ENCODE results near the gene JOSD2.
A peak's percentile ranks its signal among the peaks of the same experiment; 100 is the strongest.
"Not testable (repeated sequence)": the region's sequence is repeated elsewhere in the genome, so short reads cannot be mapped to it uniquely, and the experiment has no call there.

JOSD2 gene

DNA sequence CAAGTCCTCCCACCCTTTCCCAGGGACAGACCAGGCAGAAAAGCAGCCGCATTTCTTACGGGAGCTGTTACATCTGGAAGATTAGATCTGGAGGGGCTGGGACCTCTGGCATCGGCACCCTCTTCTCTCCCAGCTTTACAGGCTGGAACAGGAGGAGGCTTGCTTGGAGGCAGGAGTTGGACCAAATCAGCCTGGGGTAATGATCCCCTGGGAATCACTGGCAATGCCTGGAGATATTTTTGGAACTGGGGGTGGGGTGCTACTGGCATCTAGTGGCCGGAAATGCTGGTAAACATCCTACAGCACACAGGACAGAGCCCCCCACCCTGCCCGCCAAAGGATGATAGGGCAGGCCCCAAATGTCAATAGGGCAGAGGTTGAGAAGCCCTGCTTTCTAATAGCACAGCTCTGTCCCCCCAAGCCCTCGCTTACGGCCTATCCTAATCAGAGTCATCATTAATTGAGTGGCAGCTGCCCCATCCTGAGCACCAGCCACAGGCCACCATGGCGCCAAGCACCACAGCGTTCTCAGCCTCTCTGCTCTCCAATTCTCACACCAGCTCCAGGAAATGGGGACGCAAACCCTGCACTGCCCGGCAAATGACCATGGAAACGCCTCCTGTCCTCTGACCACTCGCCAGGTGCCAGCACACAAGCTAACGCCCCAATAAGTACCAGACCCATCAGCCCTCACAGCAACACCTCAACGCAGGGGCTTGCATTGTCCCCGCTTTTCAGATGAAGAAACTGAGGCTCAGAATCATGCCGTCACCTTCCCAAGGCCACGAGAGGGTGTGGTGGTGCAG lies 36.6 kb upstream of the JOSD2 start:
- no peak for DNase-seq (ENCODE audit: low read depth in 2 of 2)

DNA sequence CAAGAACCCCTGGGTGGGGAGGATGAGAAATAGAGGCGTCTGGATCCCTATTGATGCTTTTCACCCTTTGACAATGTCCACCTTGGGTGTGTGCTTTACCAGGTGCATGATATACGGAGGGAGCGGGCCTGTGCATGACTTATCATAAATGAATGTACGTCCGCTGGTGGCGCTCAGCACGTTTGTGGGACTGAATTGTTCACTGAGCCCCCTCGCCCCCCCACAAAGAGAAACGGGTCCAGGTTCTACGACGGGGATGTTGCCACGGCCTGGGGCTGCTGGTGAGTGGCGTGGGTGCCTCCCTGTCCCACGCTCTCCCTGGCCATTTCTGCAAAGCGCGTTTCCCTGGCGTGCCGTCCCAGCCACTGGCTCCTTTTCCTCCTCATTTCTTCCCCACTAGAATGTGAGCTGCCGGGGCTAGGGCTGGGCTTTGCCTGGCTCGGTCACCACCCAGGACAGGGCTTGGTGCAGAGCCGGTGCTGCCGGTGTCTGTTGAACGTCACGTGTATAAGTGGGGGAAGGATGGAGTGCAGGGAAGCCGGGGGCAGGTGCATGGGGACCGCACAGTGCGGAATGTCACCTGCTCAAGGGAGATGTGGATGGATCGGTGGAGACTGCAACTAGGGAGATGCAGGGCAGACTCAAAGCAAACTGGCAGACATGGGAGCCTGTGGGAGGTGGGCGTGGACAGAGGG lies 35.7 kb upstream of the JOSD2 start:
- no peak for DNase-seq (ENCODE audit: low read depth in 2 of 2)

DNA sequence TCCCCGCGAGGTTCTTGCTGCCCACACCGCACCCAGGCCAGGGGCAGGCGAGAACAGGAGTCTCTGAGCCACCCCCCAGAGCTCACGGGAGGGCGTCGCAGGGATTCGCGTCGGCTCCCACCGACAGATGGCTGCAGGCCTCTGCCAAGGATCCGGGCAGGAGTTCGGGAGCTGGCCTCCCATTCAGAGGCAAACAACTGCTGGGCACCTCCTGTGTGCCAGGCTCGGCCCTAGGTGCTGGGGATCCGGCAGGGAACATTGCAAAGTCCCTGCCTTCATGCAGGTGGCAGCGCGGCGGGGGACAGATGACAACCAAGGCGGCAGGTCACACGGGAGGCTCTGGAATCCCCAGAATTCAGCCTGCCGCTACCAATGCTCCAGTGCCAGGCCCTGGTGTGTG lies 32.0 kb upstream of the JOSD2 start:
- DNase-seq (ENCODE audit: low read depth in 2 of 2), result no peak

DNA sequence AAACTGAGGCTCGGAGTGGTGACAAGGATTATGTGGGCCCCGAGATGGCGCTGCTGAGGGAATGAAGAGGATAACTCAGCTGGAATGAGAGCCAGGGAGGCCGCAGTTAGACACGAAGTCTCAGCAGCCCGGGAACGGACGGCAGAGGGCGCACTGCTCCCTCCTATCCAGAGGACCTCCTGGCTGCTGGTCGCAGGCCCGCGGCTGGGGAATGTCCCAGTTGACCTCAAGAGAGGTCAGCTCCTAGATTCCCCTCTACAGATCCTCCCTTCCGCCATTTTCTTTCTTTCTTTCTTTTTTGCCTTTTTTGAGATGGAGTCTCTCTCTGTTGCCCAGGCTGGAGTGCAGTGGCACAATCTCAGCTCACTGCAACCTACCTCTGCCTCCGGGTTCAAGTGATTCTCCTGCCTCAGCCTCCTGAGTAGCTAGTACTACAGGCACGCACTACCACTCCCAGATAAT lies 26.8 kb upstream of the JOSD2 start:
- DNase-seq (ENCODE audit: low read depth in 2 of 2), result peak; percentile 40 to 65

DNA sequence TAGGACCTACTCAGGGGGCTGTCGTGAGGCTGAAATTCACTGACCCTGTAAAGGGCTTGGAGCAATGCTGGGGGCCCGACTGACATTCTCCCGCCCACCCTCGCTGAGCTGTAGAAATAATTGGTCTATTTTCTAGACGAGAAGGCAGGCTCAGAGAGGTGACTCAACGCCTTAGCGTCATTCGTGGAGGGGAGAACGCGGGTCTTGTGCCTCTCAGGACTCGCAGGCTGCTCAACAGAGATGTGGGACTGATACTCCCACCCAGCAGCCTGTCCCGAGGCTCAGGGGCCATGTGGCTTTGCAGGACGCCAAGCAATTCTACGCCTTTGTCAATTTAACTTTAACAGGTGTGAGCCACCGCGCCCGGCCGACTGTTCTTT lies 26.3 kb upstream of the JOSD2 start:
- no peak for DNase-seq (ENCODE audit: low read depth in 2 of 2)

GRCh38 chr19:50536662-50537305 lies 25.8 kb upstream of the JOSD2 start:
- DNase-seq (ENCODE audit: low read depth in 2 of 2), result no peak

- DNase-seq (ENCODE audit: low read depth in 2 of 2), result no peak
These were observed 24.7 kb upstream of the JOSD2 start for GRCh38 chr19:50535672-50536187.

GRCh38 chr19:50534478-50534877 lies 23.5 kb upstream of the JOSD2 start:
- DNase-seq (ENCODE audit: low read depth in 2 of 2), result no peak

DNA sequence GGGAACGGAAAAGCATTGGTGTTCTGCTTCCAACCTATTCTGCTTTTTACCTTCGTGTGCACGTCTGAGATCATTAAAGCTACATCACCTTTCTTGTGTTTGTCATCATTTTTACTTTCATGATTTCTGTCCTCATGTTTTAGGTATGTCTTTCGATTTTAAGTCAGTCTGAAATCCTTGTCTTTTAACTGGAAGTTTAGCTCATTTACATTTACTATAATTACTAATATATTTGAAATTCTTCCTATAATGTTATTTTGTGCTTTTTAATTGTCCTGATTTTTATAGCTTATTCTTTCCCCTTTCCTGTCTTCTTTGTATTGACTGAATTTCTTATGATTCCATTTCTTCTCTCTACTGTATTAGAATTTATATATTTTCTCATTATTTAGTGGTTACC lies 22.0 kb upstream of the JOSD2 start:
- DNase-seq (ENCODE audit: low read depth in 2 of 2), result no peak

DNA sequence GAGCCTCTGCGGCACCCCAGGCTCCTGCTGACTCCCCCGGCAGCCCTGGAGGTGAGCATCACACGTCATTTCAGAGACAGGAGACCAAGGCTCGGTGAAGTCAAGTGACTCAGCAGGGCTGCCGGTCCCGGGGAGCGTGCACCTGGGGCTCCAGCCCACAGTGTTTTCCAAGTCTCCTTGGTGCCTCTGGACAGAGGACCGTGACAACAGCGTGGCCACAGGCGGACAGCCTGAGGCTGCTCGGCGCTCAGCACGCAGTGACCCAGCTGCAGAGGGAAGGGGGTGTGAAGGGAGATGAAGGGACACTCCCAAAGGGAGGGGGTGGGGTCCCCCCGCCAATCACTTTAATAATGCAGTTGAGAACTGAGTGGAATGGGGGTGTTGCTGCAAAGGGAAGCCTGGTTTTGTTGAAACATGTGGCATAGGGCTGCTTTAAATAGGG lies 20.2 kb upstream of the JOSD2 start:
- DNase-seq (ENCODE audit: low read depth in 2 of 2), result no peak

DNA sequence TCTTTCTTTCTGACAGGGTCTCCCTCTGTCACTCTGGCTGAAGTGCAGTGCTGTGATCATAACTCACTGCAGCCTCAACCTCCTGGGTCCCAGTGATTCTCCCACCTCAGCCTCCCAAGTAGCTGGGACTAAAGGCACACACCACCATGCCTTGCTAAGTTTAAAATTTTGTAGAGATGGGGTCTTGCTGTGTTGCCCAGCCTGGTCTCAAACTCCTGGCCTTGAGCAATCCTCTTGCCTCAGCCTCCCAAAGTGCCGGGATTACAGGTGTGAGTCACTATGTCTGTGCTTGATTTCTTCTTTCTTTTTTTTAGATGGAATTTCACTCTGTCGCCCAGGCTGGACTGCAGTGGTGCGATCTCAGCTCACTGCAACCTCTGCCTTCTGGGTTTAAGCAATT lies 17.1 kb upstream of the JOSD2 start:
- DNase-seq (ENCODE audit: low read depth in 2 of 2), result not testable (repeated sequence)

- no peak for DNase-seq (ENCODE audit: low read depth in 2 of 2)
These were observed 11.9 kb upstream of the JOSD2 start for GRCh38 chr19:50522881-50523280.

GRCh38 chr19:50520822-50521465 lies 10.0 kb upstream of the JOSD2 start:
- no peak for DNase-seq (ENCODE audit: low read depth in 2 of 2)

GRCh38 chr19:50519006-50519575 lies 8.1 kb upstream of the JOSD2 start:
- no peak for DNase-seq (ENCODE audit: low read depth in 2 of 2)

DNA sequence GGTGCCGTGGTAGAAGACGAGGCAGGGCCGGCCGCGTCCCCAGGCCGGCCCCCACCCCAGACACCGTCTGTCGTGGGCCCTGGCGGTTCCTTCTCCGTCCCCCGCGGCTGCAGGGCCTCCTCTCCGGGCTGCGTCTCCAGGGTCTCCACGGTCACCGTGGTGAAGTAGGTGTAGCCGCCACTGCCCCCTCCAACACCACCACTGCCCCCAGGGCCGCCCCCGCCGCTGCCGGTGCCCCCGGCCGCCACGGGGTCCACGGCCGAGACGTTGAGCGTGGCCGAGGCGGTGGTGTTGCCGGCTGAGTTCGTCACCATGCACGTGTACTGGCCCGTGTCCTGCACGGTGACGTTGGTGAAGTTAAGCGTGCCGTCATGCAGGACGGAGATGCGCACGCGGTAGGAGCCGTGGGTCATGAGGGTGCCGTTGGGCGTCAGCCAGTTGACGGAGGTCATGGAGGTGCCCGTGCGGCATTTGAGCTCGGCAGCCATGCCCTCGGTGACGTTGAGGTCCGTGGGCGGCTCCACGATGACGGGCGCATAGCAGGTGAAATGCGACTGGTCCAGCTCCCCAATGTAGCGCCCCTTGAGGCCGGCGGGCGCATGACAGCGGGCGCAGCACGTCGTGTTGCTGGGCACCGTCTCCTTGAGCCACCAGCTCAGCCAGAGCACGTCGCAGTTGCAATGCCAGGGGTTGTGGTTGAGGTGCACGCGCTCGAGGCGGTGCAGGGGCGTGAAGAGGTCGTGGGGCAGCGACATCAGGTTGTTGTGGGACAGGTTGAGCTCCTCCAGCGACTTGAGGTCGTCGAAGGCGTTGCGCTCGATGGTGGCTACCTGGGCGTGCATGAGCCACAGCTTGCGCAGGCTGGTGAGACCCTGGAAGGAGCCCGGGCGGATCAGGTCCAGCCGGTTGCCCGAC lies 7.4 kb upstream of the JOSD2 start:
- DNase-seq (ENCODE audit: low read depth in 2 of 2), result no peak

DNA sequence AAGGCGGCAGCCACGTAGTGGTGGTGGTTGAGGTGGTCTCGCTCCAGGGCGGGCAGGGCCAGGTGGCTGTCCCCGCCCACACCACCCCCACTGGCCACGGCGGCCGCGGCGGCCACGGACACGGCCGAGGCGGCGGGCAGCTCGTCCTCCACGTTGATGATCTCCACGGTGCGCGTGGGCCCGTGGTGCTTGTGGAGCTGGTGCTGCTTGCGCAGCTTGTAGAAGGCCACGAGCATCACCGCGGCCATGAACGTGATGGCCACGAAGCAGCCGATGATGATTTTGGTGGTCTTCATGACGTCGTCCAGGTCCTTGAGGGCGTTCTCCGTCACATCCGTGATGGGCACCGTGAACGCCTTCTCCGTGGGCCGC lies 6.7 kb upstream of the JOSD2 start:
- no peak for DNase-seq (ENCODE audit: low read depth in 2 of 2)

DNA sequence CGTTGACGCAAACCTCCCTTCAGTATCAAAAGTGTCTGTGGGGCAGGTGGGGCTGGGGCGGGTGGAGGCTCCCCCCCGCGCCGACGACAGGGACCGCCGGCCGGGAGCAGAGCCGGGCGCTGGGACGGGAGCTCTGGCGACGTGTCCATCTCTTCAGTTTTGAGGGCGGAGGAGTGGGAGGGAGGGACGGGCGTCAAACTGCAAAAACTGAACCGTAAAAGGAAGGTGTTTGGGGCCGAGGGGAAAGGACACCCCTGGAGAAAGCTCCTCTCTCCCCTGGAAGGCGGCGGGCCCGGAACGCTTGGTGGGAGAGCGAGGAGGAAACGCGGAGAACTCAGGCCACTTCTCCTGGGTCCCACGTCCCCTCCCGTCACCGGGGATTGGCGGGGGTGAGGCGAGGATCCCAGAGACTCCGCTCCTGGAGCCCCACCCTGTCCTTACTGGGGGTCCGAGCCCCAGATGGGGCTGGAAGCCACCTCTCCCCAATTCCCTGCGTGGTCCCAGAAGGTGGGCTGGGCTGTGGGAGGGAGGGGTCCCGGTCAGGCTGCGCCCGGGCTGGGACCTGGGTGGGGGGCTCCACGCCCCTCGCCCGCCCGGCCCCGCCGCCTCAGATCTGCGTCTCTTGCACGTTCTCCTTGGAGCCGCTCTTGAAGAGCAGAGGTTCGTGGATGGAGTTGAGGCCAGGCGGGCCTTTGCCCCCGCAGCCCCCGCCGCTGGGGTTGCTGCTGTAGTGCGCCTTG lies 6.1 kb upstream of the JOSD2 start:
- DNase-seq (ENCODE audit: low read depth in 2 of 2), result no peak

DNA sequence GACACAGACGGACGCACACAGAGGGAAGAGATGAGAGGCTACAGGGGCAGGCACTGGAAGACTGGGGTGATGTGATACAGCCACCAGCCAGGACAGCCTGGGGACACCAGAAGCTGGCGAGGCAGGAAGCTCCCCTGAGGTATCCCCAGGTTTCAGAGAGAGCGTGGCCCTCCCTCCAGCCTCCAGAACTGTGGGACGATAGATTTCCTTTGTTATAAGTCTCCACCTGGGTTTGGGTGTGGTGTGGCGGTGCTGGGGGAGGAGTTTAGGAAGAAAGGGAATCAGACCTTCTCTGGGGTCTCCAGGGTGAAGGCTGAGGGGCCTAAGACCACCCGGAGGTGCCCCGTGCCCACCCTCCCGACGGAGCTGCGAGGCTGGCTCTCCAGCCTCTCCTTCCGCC lies 5.5 kb upstream of the JOSD2 start:
- DNase-seq (ENCODE audit: low read depth in 2 of 2), result no peak

- no peak for DNase-seq (ENCODE audit: low read depth in 2 of 2)
These were observed 4.2 kb upstream of the JOSD2 start for GRCh38 chr19:50515168-50515561.

Measured in stimulated activated CD4-positive, alpha-beta T cell treated with anti-CD3 and anti-CD28 coated beads, Interleukin-15, amount 100 ng/mL, for 48 hours (primary cell).